Heart right ventricle (tissue), 16 donors: ENCODE measurements around the gene RPRD1B. TPM values are rescaled to one million over a fixed set of nuclear protein-coding genes. Genes with fewer than 3 reads are reported as not detected.

ENCODE experiments used
- ATAC-seq, 8 donors: fragments of 200-7000 bp; cut with Tn5 transposase; one replicate each; pipeline ENCODE4 v1.9.1; 2020; ENCODE audit warnings: mild to moderate bottlenecking in 8 of 8, moderate library complexity in 8 of 8, moderate number of reproducible peaks in 1 of 8
- DNase-seq, 2 donors: peaks; one replicate each; pipeline ENCODE4 v3.0.0-alpha.2; 2020
- H3K27ac ChIP-seq, 10 donors: fragments of 200-600 bp; sonication (generic) in 2 of 10; one replicate each; pipeline versions ENCODE4 v1.5.0 to v1.8.0; 2020 to 2022; ENCODE audit warnings: mild to moderate bottlenecking in 3 of 10
- H3K27me3 ChIP-seq, 7 donors: fragments of 200-600 bp; one replicate each; pipeline ENCODE4 v1.8.0; 2021 to 2022; ENCODE audit warnings: mild to moderate bottlenecking in 2 of 7
- H3K36me3 ChIP-seq, 9 donors: fragments of 200-600 bp; sonication (generic) in 1 of 9; one replicate each; pipeline versions ENCODE4 v1.5.0 to v1.8.0; 2020 to 2022; ENCODE audit warnings: mild to moderate bottlenecking in 2 of 9
- H3K4me1 ChIP-seq, 9 donors: fragments of 200-600 bp; sonication (generic) in 1 of 9; one replicate each; pipeline versions ENCODE4 v1.5.0 to v1.8.0; 2020 to 2022; ENCODE audit warnings: mild to moderate bottlenecking in 4 of 9
- H3K4me3 ChIP-seq, 10 donors: fragments of 200-600 bp; sonication (generic) in 2 of 10; one replicate each; pipeline versions ENCODE4 v1.5.0 to v1.8.0; 2020 to 2022; ENCODE audit warnings: mild to moderate bottlenecking in 7 of 10, moderate library complexity in 2 of 10
- H3K9me3 ChIP-seq, 11 donors: fragments of 200-600 bp in 10 of 11; sonication (generic) in 2 of 11; one replicate each; pipeline versions ENCODE4 v1.5.0 to v1.8.0; 2013 to 2022; ENCODE audit warnings: mild to moderate bottlenecking in 2 of 11, control low read depth in 1 of 11, moderate library complexity in 1 of 11
- CTCF ChIP-seq, 9 donors: fragments of 200-600 bp; sonication (generic) in 2 of 9; IDR thresholded peaks; one replicate each; pipeline versions ENCODE4 v1.5.0 to v1.8.0; 2021 to 2022; ENCODE audit warnings: antibody characterized with exemption in 9 of 9, mild to moderate bottlenecking in 5 of 9, moderate library complexity in 1 of 9
- WGBS, 2 donors: extraction: QIAGEN DNeasy Blood & Tissue Kit; methylation state at CpG; one replicate each; pipeline ENCODE4 v1.1.7; 2013; ENCODE audit warnings: inconsistent platforms in 1 of 2; 5-methylcytosine and 5-hydroxymethylcytosine counted together
- intact Hi-C, 10 donors: fragments of 100-400 bp; cut with DNase I; formaldehyde crosslinking; loops; one replicate each; pipeline versions ENCODE4 v1.11.1 to v1.14.2; 2022
- polyA plus RNA-seq, 2 donors: library from polyadenylated mRNA; stranded (reverse); fragments of 200-250 nt; gene quantifications; one replicate each; pipeline ENCODE4 v1.2.3, GENCODE V29; 2013
- total RNA-seq, 10 donors: library from RNA; stranded (reverse); fragmentation: NEBNext Ultra II Directional in 3 of 10; extraction: Animal tissue kit (Norgen Biotek cat#: 25700) in 3 of 10; gene quantifications; one replicate each; pipeline versions ENCODE4 v1.2.1 to v1.2.4, GENCODE V29; 2021 to 2023
- donor health status: Arrhythmogenic right ventricular cardiomyopathy.
- donor health status: ischemic (EF 13 %, LVEDD 7.1; RV severe dilation, severe dysfunction).
- donor health status: healthy with polysubstance abuse.
- donor health status: DM: no; HTN: yes; CAD: no.
- donor health status: DM: no; HTN: no; CAD: no.
- donor health status: ischemic (EF 25% LVEDD 6.9; RV normal size, moderate dysfunction).
- donor health status: ischemic (EF 25% LVEDD 5.7; RV mildly dilated, moderate dysfunction).
- donor health status: healthy.
- donor health status: DM: yes; HTN: yes; CAD: no.
- donor health status: Ischemic cardiomyopathy.
- donor health status: ischemic (EF 35%, LVEDD 5.7; RV mildly dilated, moderate dysfunction).
- donor health status: nonischemic (EF 11% LVEDD 7.7; RV severe dilation, severe dysfunction).
- donor health status: DM: yes; HTN: yes; CAD: no.
- donor health status: PGD.
- donor health status: ischemic (EF 29% LVEDD 5.4; RV normal size, mild dysfunction).
- donor health status: nonischemic (EF 23%, LVEDD 6.1; RV moderate dilation, normal function).

RPRD1B gene
- total and polyA plus RNA-seq, 12 donors = 10.4 to 78.1 (median 47.3) TPM

GRCh38 chr20:38059832-38060231 is 26.3 kb downstream of the RPRD1B start:
- no peak for ATAC-seq
- Histone ChIP-seq H3K27ac (peak overlapping the region in 1 of 10 donors; percentile 28), H3K4me1 (peaks cover 0 to 26% (median 12%) of the 10 kb centered on the region in 9 donors), H3K9me3 (no peaks in the 10 kb centered on the region), H3K27me3 (no peaks in the 10 kb centered on the region), H3K4me3 (no peak overlapping the region), H3K36me3 (peaks cover 0 to 98% (median 43%) of the 10 kb centered on the region in 9 donors)
- 65 to 72% methylated on average over 5 of the region's 5 CpGs for WGBS, 2 donors
- TF ChIP-seq CTCF (IDR thresholded peaks at IDR 0.05) = no peak
- intact Hi-C loops = loop anchor here in 8 of 10 donors (2.0 to 5.0 kb wide), 7 partner anchors 102 to 262 kb away; partner anchors contain the start of gene TGM2 (in 4 of the 8)
- no peak for DNase-seq

GRCh38 chr20:38060536-38060935 is 27.0 kb downstream of the RPRD1B start:
- H3K4me1 ChIP-seq = peaks cover 0 to 25% (median 10%) of the 10 kb centered on the region in 9 donors
- H3K27ac ChIP-seq = peak overlapping the region in 2 of 10 donors; percentile 3 to 28
- no peak for TF ChIP-seq CTCF (IDR thresholded peaks at IDR 0.05)
- intact Hi-C loops = loop anchor here in 2 of 10 donors (5.0 kb wide), 2 partner anchors 102 to 162 kb away; no protein-coding TSS in a partner anchor
- H3K36me3 ChIP-seq = peaks cover 0 to 99% (median 43%) of the 10 kb centered on the region in 9 donors
- ATAC-seq (no peak), DNase-seq (no peak)
- no peak overlapping the region for H3K4me3 ChIP-seq
- H3K27me3 ChIP-seq = no peaks in the 10 kb centered on the region
- H3K9me3 ChIP-seq = no peaks in the 10 kb centered on the region
- 74 to 76% methylated on average over 5 of the region's 5 CpGs for WGBS, 2 donors

- Histone ChIP-seq H3K27ac (peak overlapping the region in 1 of 10 donors; percentile 3), H3K27me3 (no peaks in the 10 kb centered on the region), H3K36me3 (peaks cover 0 to 99% (median 43%) of the 10 kb centered on the region in 9 donors), H3K9me3 (no peaks in the 10 kb centered on the region), H3K4me1 (peaks cover 0 to 27% (median 11%) of the 10 kb centered on the region in 9 donors), H3K4me3 (no peak overlapping the region)
- 77 to 88% methylated on average over 4 of the region's 4 CpGs for WGBS, 2 donors
- ATAC-seq (no peak), DNase-seq (no peak)
- TF ChIP-seq CTCF (IDR thresholded peaks at IDR 0.05) = no peak
- intact Hi-C loops = loop anchor here in 2 of 10 donors (5.0 kb wide), 2 partner anchors 101 to 161 kb away; no protein-coding TSS in a partner anchor
Observed at GRCh38 chr20:38061109-38061508, 27.6 kb downstream of the RPRD1B start.

- no peak for TF ChIP-seq CTCF (IDR thresholded peaks at IDR 0.05)
- Histone ChIP-seq H3K27ac (no peak overlapping the region), H3K27me3 (no peaks in the 10 kb centered on the region), H3K4me3 (no peak overlapping the region), H3K9me3 (no peaks in the 10 kb centered on the region), H3K4me1 (peaks cover 0 to 31% (median 24%) of the 10 kb centered on the region in 9 donors), H3K36me3 (peaks cover 0 to 100% (median 43%) of the 10 kb centered on the region in 9 donors)
- ATAC-seq (no peak), DNase-seq (no peak)
- intact Hi-C loops = loop anchor here in 2 of 10 donors (5.0 kb wide), 2 partner anchors 99 to 159 kb away; no protein-coding TSS in a partner anchor
- 70 to 75% methylated on average over 5 of the region's 5 CpGs for WGBS, 2 donors
Observed at GRCh38 chr20:38062890-38063289, 29.3 kb downstream of the RPRD1B start.
